ENCODE data around the gene KRT16. TPM values are rescaled to one million over a fixed set of nuclear protein-coding genes. Genes with fewer than 3 reads are reported as not detected.
"Not testable (repeated sequence)": the region's sequence is repeated elsewhere in the genome, so short reads cannot be mapped to it uniquely, and the experiment has no call there.

The KRT16 gene
- total RNA-seq, 2 experiments from 2014 or later, result not detected

GRCh38 chr17:41624208-41625101 lies 11.9 kb upstream of the KRT16 start, which contains the start of gene KRT17:
TSS of gene KRT17 (minus strand) at chr17:41624575. CDS start at chr17:41624509, 66 bp downstream.
- ChIA-PET CTCF (no interaction called here), POLR2A (no interaction called here)
- Histone ChIP-seq H3K4me1 (ENCODE audit: insufficient read depth, low read length) (no peaks in the 10 kb centered on the region), H3K9me3 (ENCODE audit: control insufficient read depth in 1 of 2, insufficient read depth in 1 of 2, low read length in 2 of 2) (no peaks in the 10 kb centered on the region), H3K36me3 (ENCODE audit: insufficient read depth, low read length) (no peaks in the 10 kb centered on the region), H3K27me3 (ENCODE audit: control insufficient read depth in 1 of 2, insufficient read depth in 2 of 2, low read length in 2 of 2) (no peaks in the 10 kb centered on the region), H3K27ac (ENCODE audit: low read depth in 1 of 2, low read length in 2 of 2) (no peak within 1 kb of the TSS), H3K4me3 (ENCODE audit: low read length) (no peak within 1 kb of the TSS)
- Mint-ChIP-seq H3K27ac (no peak within 1 kb of the TSS), H3K9me3 (no peaks in the 10 kb centered on the region), H3K27me3 (peaks cover 5% of the 10 kb centered on the region), H3K36me3 (ENCODE audit: low read depth) (no peaks in the 10 kb centered on the region), H3K4me3 (no peak within 1 kb of the TSS), H3K4me1 (ENCODE audit: low read depth) (no peaks in the 10 kb centered on the region)
- ATAC-seq (ENCODE audit: poor library complexity), result no peak
- intact Hi-C loops (cut with DNase I, micrococcal nuclease), result no loop called here
- no peak for TF ChIP-seq CTCF (IDR thresholded peaks at IDR 0.05)
- peak in 1 of 14 experiments; percentile 19 for DNase-seq

DNA sequence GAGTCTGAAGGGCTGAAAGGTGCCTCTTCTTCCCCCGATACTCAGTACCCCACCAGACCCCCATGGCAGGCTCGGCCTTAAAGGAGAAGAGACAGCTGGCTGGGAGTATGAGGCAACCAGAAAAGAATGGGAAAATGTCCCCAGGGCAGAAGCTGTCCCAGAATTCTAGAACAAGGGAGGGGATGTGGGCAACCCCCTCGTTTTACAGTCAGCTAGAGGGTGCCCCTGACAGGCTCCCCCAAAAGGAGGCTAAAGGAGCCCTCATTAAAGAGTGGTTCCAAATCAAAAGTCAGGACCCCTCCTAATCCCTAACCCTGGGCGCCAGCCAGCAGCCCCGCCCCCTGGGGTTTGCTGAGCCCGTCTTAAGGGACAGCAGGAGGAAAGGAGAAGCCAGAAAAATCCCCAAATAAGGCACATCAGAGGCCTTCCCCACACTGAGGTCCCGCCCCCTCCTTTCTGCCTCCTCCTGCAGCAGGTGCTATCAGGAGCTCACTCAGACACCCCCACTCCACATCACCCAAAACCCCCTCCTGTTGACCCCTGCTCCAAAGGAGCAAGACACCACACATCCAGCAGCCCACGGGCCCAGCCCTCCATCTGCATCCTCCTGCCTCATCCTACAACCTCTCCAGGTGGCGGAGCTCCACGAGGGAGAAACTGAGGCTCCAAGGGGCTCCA lies 10.8 kb upstream of the KRT16 start:
- intact Hi-C loops (cut with DNase I, micrococcal nuclease); H3K4me3 ChIP-seq (ENCODE audit: low read length); H3K27ac ChIP-seq (ENCODE audit: low read depth in 1 of 2, low read length in 2 of 2); H3K36me3 ChIP-seq (ENCODE audit: insufficient read depth, low read length); H3K4me1 Mint-ChIP-seq (ENCODE audit: low read depth); POLR2A ChIA-PET; H3K9me3 Mint-ChIP-seq; H3K36me3 Mint-ChIP-seq (ENCODE audit: low read depth); H3K4me3 Mint-ChIP-seq; ATAC-seq (ENCODE audit: poor library complexity); H3K27me3 ChIP-seq (ENCODE audit: control insufficient read depth in 1 of 2, insufficient read depth in 2 of 2, low read length in 2 of 2); H3K9me3 ChIP-seq (ENCODE audit: control insufficient read depth in 1 of 2, insufficient read depth in 1 of 2, low read length in 2 of 2); H3K27me3 Mint-ChIP-seq; H3K4me1 ChIP-seq (ENCODE audit: insufficient read depth, low read length); CTCF ChIA-PET; H3K27ac Mint-ChIP-seq: not testable (repeated sequence)
- peak in 1 of 14 experiments; percentile 26 for DNase-seq

DNA sequence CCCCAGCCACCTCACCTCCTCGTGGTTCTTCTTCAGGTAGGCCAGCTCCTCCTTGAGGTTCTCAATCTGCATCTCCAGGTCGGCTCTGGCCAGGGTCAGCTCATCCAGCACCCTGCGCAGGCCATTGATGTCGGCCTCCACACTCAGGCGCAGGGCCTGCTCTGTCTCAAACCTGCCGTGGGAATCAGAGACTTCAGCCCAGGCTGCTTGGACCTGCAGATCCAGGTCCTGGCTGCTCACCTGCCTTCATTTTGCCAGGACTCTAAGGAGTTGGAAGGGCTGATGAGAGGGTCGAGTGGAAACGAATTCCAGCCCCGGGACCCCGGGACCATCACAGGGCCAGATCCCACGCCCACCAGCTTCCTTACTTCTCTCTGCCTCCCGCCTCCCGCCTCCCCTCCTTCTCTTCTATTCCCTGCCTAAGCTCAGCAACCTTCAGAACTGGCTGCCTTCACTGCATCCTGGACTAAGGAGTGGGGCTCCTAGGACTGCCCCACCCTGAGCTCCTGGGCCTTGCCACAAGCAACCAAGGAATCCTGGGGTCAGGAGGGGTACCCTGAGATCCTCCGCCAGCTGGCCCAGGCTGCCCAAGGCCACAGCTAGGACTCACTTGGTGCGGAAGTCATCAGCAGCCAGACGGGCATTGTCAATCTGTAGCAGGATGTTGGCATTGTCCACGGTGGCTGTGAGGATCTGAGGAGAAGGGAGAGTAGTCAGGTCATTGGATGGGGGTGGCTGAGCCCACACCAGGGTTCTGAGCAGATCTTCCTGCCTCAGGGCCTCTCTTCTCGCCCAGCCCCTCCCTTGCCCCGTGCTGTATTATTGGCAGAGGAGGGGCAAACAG lies 10.0 kb upstream of the KRT16 start:
- H3K4me1 Mint-ChIP-seq (ENCODE audit: low read depth); H3K36me3 ChIP-seq (ENCODE audit: insufficient read depth, low read length); H3K4me3 ChIP-seq (ENCODE audit: low read length); ATAC-seq (ENCODE audit: poor library complexity); POLR2A ChIA-PET; H3K36me3 Mint-ChIP-seq (ENCODE audit: low read depth); H3K27ac Mint-ChIP-seq; H3K27me3 Mint-ChIP-seq; H3K4me1 ChIP-seq (ENCODE audit: insufficient read depth, low read length); H3K27ac ChIP-seq (ENCODE audit: low read depth in 1 of 2, low read length in 2 of 2); intact Hi-C loops (cut with DNase I, micrococcal nuclease); H3K9me3 Mint-ChIP-seq; H3K27me3 ChIP-seq (ENCODE audit: control insufficient read depth in 1 of 2, insufficient read depth in 2 of 2, low read length in 2 of 2); CTCF ChIA-PET; H3K9me3 ChIP-seq (ENCODE audit: control insufficient read depth in 1 of 2, insufficient read depth in 1 of 2, low read length in 2 of 2); H3K4me3 Mint-ChIP-seq: not testable (repeated sequence)
- peak in 1 of 14 experiments; percentile 19 for DNase-seq

- POLR2A ChIA-PET, result no interaction called here
- Mint-ChIP-seq H3K4me3 (no peak overlapping the region), H3K4me1 (ENCODE audit: low read depth) (no peaks in the 10 kb centered on the region), H3K36me3 (ENCODE audit: low read depth) (no peaks in the 10 kb centered on the region), H3K9me3 (no peaks in the 10 kb centered on the region), H3K27me3 (no peaks in the 10 kb centered on the region), H3K27ac (no peak overlapping the region)
- no peak overlapping the region for H3K4me3 ChIP-seq (ENCODE audit: low read length)
- ATAC-seq (ENCODE audit: poor library complexity) (no peak), DNase-seq (no peak)
- no peak overlapping the region for H3K27ac ChIP-seq (ENCODE audit: low read depth in 1 of 2, low read length in 2 of 2)
- H3K36me3 ChIP-seq (ENCODE audit: insufficient read depth, low read length), result no peaks in the 10 kb centered on the region
- no peaks in the 10 kb centered on the region for H3K9me3 ChIP-seq (ENCODE audit: control insufficient read depth in 1 of 2, insufficient read depth in 1 of 2, low read length in 2 of 2)
- H3K27me3 ChIP-seq (ENCODE audit: control insufficient read depth in 1 of 2, insufficient read depth in 2 of 2, low read length in 2 of 2), result no peaks in the 10 kb centered on the region
- TF ChIP-seq CTCF (IDR thresholded peaks at IDR 0.05), result no peak
- H3K4me1 ChIP-seq (ENCODE audit: insufficient read depth, low read length), result no peaks in the 10 kb centered on the region
- intact Hi-C loops (cut with DNase I, micrococcal nuclease), result no loop called here
- CTCF ChIA-PET, result no interaction called here
Observed at GRCh38 chr17:41621916-41622315, 9.3 kb upstream of the KRT16 start.

GRCh38 chr17:41621435-41621817 lies 8.9 kb upstream of the KRT16 start:
- POLR2A ChIA-PET, DNase-seq: not testable (repeated sequence)

More at GRCh38 chr17:41621435-41621817, 8.9 kb upstream of the KRT16 start:
- H3K4me1 ChIP-seq (ENCODE audit: insufficient read depth, low read length); H3K27me3 Mint-ChIP-seq; H3K36me3 ChIP-seq (ENCODE audit: insufficient read depth, low read length); H3K27ac ChIP-seq (ENCODE audit: low read depth in 1 of 2, low read length in 2 of 2); intact Hi-C loops (cut with DNase I, micrococcal nuclease); H3K27me3 ChIP-seq (ENCODE audit: control insufficient read depth in 1 of 2, insufficient read depth in 2 of 2, low read length in 2 of 2); H3K36me3 Mint-ChIP-seq (ENCODE audit: low read depth); H3K4me1 Mint-ChIP-seq (ENCODE audit: low read depth); H3K9me3 Mint-ChIP-seq; ATAC-seq (ENCODE audit: poor library complexity); H3K4me3 ChIP-seq (ENCODE audit: low read length); H3K9me3 ChIP-seq (ENCODE audit: control insufficient read depth in 1 of 2, insufficient read depth in 1 of 2, low read length in 2 of 2); H3K27ac Mint-ChIP-seq; CTCF ChIA-PET; H3K4me3 Mint-ChIP-seq: not testable (repeated sequence)

All from CD4-positive, alpha-beta T cell (primary cell).